DOHH2 (cell line): ENCODE measurements around the gene SLC38A6.

Experiments used
- H3F3A ChIP-seq: fragments of 200-600 bp; sonication (generic), shearing (Covaris generic); 2 replicates; pipeline ENCODE4 v1.6.0; 2016; ENCODE audit warnings: antibody characterized with exemption, mild to moderate bottlenecking; ENCODE audit not compliant: control insufficient read depth, insufficient read depth
- H3K27ac ChIP-seq: fragments of 200-600 bp; sonication (generic); 2 replicates; pipeline ENCODE4 v1.5.1; 2014; ENCODE audit warnings: low read depth, mild to moderate bottlenecking, low read length, moderate library complexity
- H3K27me3 ChIP-seq: fragments of 200-600 bp; sonication (generic); 2 replicates; pipeline ENCODE4 v1.6.1; 2014; ENCODE audit warnings: mild to moderate bottlenecking, low read length, mixed read lengths; ENCODE audit not compliant: control insufficient read depth
- H3K36me3 ChIP-seq: fragments of 200-600 bp; sonication (generic); 2 replicates; pipeline ENCODE4 v1.6.1; 2014; ENCODE audit warnings: mild to moderate bottlenecking, low read length, moderate library complexity, mixed read lengths; ENCODE audit not compliant: control insufficient read depth
- H3K4me1 ChIP-seq: fragments of 200-600 bp; sonication (generic); 2 replicates; pipeline ENCODE4 v1.6.1; 2014; ENCODE audit warnings: mild to moderate bottlenecking, low read length, mixed read lengths; ENCODE audit not compliant: control insufficient read depth
- H3K4me2 ChIP-seq: fragments of 200-600 bp; sonication (generic); 2 replicates; pipeline ENCODE4 v1.6.0; 2014; ENCODE audit warnings: mild to moderate bottlenecking, low read length, moderate library complexity
- H3K4me3 ChIP-seq: fragments of 200-600 bp; sonication (generic); 2 replicates; pipeline ENCODE4 v1.5.1; 2014; ENCODE audit warnings: mild to moderate bottlenecking, low read length, mixed read lengths
- H3K79me2 ChIP-seq: fragments of 200-600 bp; sonication (generic); 2 replicates; pipeline ENCODE4 v1.6.1; 2014; ENCODE audit warnings: mild to moderate bottlenecking, low read length, mixed read lengths; ENCODE audit not compliant: control insufficient read depth
- H3K9me2 ChIP-seq: fragments of 200-600 bp; sonication (generic); replicated peaks from 2 replicates; pipeline ENCODE4 v1.6.1; 2014; ENCODE audit warnings: mild to moderate bottlenecking, low read length, mixed read lengths; ENCODE audit not compliant: control insufficient read depth
- H3K9me3 ChIP-seq: fragments of 200-600 bp; sonication (generic); 2 replicates; pipeline ENCODE4 v1.6.1; 2014; ENCODE audit warnings: antibody characterized with exemption, low read length, mixed read lengths; ENCODE audit not compliant: control insufficient read depth, insufficient read depth
- H4K20me1 ChIP-seq: fragments of 200-600 bp; sonication (generic); 2 replicates; pipeline ENCODE4 v1.6.0; 2014; ENCODE audit warnings: low read depth, mild to moderate bottlenecking, antibody characterized with exemption, low read length, moderate library complexity; ENCODE audit not compliant: control insufficient read depth, insufficient read depth
- EZH2phosphoT487 ChIP-seq: fragments of 200-600 bp; sonication (generic); IDR thresholded peaks from 2 replicates; pipeline ENCODE4 v1.6.1; 2017; ENCODE audit warnings: borderline replicate concordance, mild to moderate bottlenecking, antibody characterized with exemption, low read length, moderate library complexity, mixed read lengths
- TF ChIP-seq, protein P1 (sequence below): fragments of 200-600 bp; sonication (generic); IDR thresholded peaks from one replicate; pipeline ENCODE4 v1.5.1; 2014; ENCODE audit warnings: antibody characterized with exemption, mild to moderate bottlenecking, low read depth, low read length; ENCODE audit not compliant: poor library complexity, severe bottlenecking

Gene SLC38A6

DNA sequence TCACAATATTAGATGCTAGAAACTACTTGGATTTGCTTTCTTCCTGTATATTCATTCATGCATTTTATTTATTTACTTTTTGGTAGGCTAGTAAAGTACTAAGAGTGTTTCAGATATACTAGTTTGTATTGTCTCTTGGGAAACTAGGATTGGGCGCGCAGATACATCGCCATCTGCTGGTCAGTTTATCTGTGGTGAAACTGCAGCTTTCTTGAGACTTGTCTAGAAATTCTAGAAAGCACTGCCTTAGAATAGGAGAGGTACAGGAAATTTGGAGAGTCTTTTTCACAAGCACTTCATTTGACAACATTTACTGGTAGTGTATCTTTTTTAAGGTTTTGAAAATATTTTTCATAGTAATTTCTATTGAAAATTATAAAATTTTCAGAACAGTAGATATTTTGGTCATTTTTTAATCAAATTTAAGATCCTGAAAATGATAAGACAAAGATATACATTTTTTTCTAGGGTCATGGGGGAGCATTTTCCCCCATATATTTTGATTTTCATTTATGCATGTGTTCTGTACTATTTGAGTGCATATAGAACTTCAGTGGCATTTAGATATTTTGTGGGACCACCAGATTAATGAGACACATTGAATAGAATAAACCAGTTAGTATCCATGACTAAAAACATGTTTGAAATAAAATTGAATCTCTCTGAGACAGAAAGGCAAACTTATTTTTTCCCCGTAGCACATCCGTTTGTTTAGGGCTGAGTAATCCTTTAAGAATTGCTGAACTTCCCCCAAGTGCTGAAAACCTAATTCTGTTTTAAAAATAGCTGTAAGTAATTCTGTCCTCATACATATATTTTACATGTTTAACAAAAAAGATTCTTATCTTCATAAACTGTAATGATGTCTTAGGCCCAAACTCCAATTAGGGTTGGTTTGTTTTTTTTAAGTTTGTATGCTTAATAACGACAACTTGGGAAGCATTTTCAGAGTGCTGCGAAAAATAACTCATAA lies 44.5 kb downstream of the SLC38A6 start:
- no peaks in the 10 kb centered on the region for H3K27me3 ChIP-seq
- TF ChIP-seq, protein P1, sequence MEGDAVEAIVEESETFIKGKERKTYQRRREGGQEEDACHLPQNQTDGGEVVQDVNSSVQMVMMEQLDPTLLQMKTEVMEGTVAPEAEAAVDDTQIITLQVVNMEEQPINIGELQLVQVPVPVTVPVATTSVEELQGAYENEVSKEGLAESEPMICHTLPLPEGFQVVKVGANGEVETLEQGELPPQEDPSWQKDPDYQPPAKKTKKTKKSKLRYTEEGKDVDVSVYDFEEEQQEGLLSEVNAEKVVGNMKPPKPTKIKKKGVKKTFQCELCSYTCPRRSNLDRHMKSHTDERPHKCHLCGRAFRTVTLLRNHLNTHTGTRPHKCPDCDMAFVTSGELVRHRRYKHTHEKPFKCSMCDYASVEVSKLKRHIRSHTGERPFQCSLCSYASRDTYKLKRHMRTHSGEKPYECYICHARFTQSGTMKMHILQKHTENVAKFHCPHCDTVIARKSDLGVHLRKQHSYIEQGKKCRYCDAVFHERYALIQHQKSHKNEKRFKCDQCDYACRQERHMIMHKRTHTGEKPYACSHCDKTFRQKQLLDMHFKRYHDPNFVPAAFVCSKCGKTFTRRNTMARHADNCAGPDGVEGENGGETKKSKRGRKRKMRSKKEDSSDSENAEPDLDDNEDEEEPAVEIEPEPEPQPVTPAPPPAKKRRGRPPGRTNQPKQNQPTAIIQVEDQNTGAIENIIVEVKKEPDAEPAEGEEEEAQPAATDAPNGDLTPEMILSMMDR: peak; percentile 85
- TF ChIP-seq EZH2phosphoT487: no peak
- H3K36me3 ChIP-seq: no peaks in the 10 kb centered on the region
- no peaks in the 10 kb centered on the region for H3K9me2 ChIP-seq
- H3K4me1 ChIP-seq: peaks cover 44% of the 10 kb centered on the region
- 0 out of 2 replicates have a peak, but pooled peaks cover 2% of the 10 kb centered on the region for H3F3A ChIP-seq
- H3K79me2 ChIP-seq: no peaks in the 10 kb centered on the region
- H3K4me3 ChIP-seq: no peak overlapping the region
- H3K9me3 ChIP-seq: no peaks in the 10 kb centered on the region
- peak overlapping the region; percentile 20 for H3K4me2 ChIP-seq
- no peaks in the 10 kb centered on the region for H4K20me1 ChIP-seq
- 0 out of 2 replicates have a peak overlapping the region, but pooled peaks have one; percentile 0 for H3K27ac ChIP-seq

- H3K36me3 ChIP-seq: no peaks in the 10 kb centered on the region
These were observed 45.5 kb downstream of the SLC38A6 start for GRCh38 chr14:61026526-61026925.

DNA sequence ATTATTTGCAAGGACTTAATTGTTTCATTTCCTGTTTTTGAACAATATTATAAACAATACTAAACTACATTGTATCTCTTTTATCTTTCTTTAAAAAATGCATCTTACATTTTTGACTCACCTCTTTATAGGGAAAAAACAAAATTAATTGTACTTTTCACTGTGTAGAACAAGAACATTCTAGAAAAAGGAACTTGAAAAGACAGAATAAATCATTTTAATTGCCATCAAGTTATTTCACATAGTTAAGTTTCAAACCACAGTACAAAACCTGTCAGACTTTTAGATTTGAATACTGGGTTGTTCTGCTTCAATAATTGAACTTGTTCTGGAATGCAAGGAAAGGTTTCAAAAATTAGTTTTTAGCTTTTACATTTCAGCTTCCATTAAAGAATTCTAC lies 50.0 kb downstream of the SLC38A6 start:
- H3K36me3 ChIP-seq: no peaks in the 10 kb centered on the region
- H3K4me1 ChIP-seq: peaks cover 68% of the 10 kb centered on the region
- H3K27ac ChIP-seq: peak overlapping the region; percentile 48
- TF ChIP-seq, protein P1: no peak
- no peak for TF ChIP-seq EZH2phosphoT487
- no peaks in the 10 kb centered on the region for H3K9me3 ChIP-seq
- H3K4me2 ChIP-seq: peak overlapping the region; percentile 38
- H3K4me3 ChIP-seq: no peak overlapping the region
- H3F3A ChIP-seq: peaks cover 8% of the 10 kb centered on the region
- no peaks in the 10 kb centered on the region for H3K27me3 ChIP-seq
- H3K9me2 ChIP-seq: no peaks in the 10 kb centered on the region
- H3K79me2 ChIP-seq: no peaks in the 10 kb centered on the region
- H4K20me1 ChIP-seq: no peaks in the 10 kb centered on the region

More at GRCh38 chr14:61026526-61026925, 45.5 kb downstream of the SLC38A6 start:
- Histone ChIP-seq H3F3A (0 out of 2 replicates have a peak, but pooled peaks cover 2% of the 10 kb centered on the region), H3K27ac (no peak overlapping the region), H4K20me1 (no peaks in the 10 kb centered on the region), H3K9me3 (no peaks in the 10 kb centered on the region), H3K4me1 (peaks cover 54% of the 10 kb centered on the region), H3K4me3 (no peak overlapping the region), H3K4me2 (peak overlapping the region; percentile 20; the same call in 1 of the 2 replicates), H3K9me2 (no peaks in the 10 kb centered on the region), H3K27me3 (no peaks in the 10 kb centered on the region), H3K79me2 (no peaks in the 10 kb centered on the region)
- TF ChIP-seq, protein P1: no peak
- TF ChIP-seq EZH2phosphoT487: no peak
